Fibroblast of lung (primary cell): ENCODE results near the gene NTMT1. TPM values are rescaled to one million over a fixed set of nuclear protein-coding genes. Genes with fewer than 3 reads are reported as not detected.

ENCODE experiments used
- DNase-seq, 2 donors: peaks; one replicate each; pipeline versions ENCODE4 v3.0.0 to v3.0.0-alpha.2; 2010; ENCODE audit warnings: low read depth in 2 of 2
- H2AFZ ChIP-seq: 2 replicates; pipeline ENCODE4 v1.5.1; 2012; ENCODE audit warnings: low read length, control low read depth, inconsistent platforms
- H3K27ac ChIP-seq: 2 replicates; pipeline ENCODE4 v1.5.1; 2011; ENCODE audit warnings: low read length, control low read depth; ENCODE audit not compliant: insufficient read depth
- H3K27me3 ChIP-seq: 2 replicates; pipeline ENCODE4 v1.5.1; 2011; ENCODE audit warnings: mild to moderate bottlenecking, low read length; ENCODE audit not compliant: control insufficient read depth, insufficient read depth
- H3K36me3 ChIP-seq: 2 replicates; pipeline ENCODE4 v1.5.1; 2011; ENCODE audit warnings: low read length; ENCODE audit not compliant: control insufficient read depth, insufficient read depth
- H3K4me1 ChIP-seq: 2 replicates; pipeline ENCODE4 v1.5.1; 2011; ENCODE audit warnings: low read length; ENCODE audit not compliant: control insufficient read depth, insufficient read depth; ENCODE audit errors: extremely low read depth
- H3K4me2 ChIP-seq: 2 replicates; pipeline ENCODE4 v1.5.1; 2011; ENCODE audit warnings: low read length, control low read depth; ENCODE audit not compliant: insufficient read depth; ENCODE audit errors: extremely low read depth
- H3K4me3 ChIP-seq, 4 experiments: fragments of 200-600 bp in 1 of 4; sonication (generic) in 1 of 4; replicated peaks in 1 of 4; 2 replicates each; pipeline ENCODE4 v1.5.1; 2011 to 2016; ENCODE audit warnings: low read length in 4 of 4, low read depth in 3 of 4, mild to moderate bottlenecking in 3 of 4, control low read depth in 2 of 4, inconsistent platforms in 1 of 4, mixed read lengths in 1 of 4; ENCODE audit not compliant: insufficient read depth in 1 of 4; ENCODE audit errors: control extremely low read depth in 1 of 4
- H3K79me2 ChIP-seq: 2 replicates; pipeline ENCODE4 v1.5.1; 2012; ENCODE audit warnings: mild to moderate bottlenecking, low read length, inconsistent platforms; ENCODE audit not compliant: control insufficient read depth, insufficient read depth
- H3K9ac ChIP-seq: 2 replicates; pipeline ENCODE4 v1.5.1; 2011; ENCODE audit warnings: mild to moderate bottlenecking, low read length, control low read depth; ENCODE audit not compliant: insufficient read depth
- H3K9me3 ChIP-seq: 2 replicates; pipeline ENCODE4 v1.5.1; 2012; ENCODE audit warnings: low read depth, low read length; ENCODE audit not compliant: control insufficient read depth, insufficient read depth
- H4K20me1 ChIP-seq: 2 replicates; pipeline ENCODE4 v1.5.1; 2011; ENCODE audit warnings: low read length; ENCODE audit not compliant: control insufficient read depth, insufficient read depth; ENCODE audit errors: extremely low read depth
- CTCF ChIP-seq, 2 donors: IDR thresholded peaks in 1 of 2; conservative IDR thresholded peaks in 1 of 2; 1 replicate in 1 of 2; 2 replicates in 1 of 2; pipeline ENCODE4 v1.5.1; 2011 to 2012; ENCODE audit warnings: low read length in 2 of 2, control low read depth in 1 of 2, inconsistent platforms in 1 of 2, low read depth in 1 of 2, mild to moderate bottlenecking in 1 of 2
- EZH2 ChIP-seq: IDR thresholded peaks from 2 replicates; pipeline ENCODE4 v1.5.1; 2012; ENCODE audit warnings: low read length, control low read depth, mild to moderate bottlenecking; ENCODE audit errors: missing control alignments
- polyA plus RNA-seq, 2 donors: library from polyadenylated mRNA; depleted of rRNA in 1 of 2; stranded (reverse) in 1 of 2; unstranded in 1 of 2; fragments of >200 nt; gene quantifications; 2 replicates each; pipeline ENCODE4 v1.2.1, GENCODE V29; 2011 to 2012; ENCODE audit warnings: missing spikeins in 1 of 2
- total RNA-seq: library from RNA; depleted of rRNA; stranded (reverse); fragments of >200 nt; gene quantifications from 2 replicates; pipeline ENCODE4 v1.2.1, GENCODE V29; 2014

The NTMT1 gene
- total and polyA plus RNA-seq, 2 donors (not counting 1 experiment from before 2014, with no cell fraction given) = 34.2 to 51.9 TPM

GRCh38 chr9:129671519-129671918 is 45.6 kb downstream of the NTMT1 start:
- no peaks in the 10 kb centered on the region for H4K20me1 ChIP-seq
- no peaks in the 10 kb centered on the region for H3K36me3 ChIP-seq
- no peaks in the 10 kb centered on the region for H3K79me2 ChIP-seq
- no peak for DNase-seq
- H3K4me1 ChIP-seq = no peaks in the 10 kb centered on the region
- H3K9ac ChIP-seq = no peak overlapping the region
- H3K4me2 ChIP-seq = no peak overlapping the region
- H3K4me3 ChIP-seq = no peak overlapping the region
- H3K9me3 ChIP-seq = no peaks in the 10 kb centered on the region
- H3K27ac ChIP-seq = no peak overlapping the region
- H2AFZ ChIP-seq = no peak overlapping the region
- no peaks in the 10 kb centered on the region for H3K27me3 ChIP-seq
- TF ChIP-seq EZH2 = no peak
- no peak for TF ChIP-seq CTCF (conservative IDR thresholded peaks at IDR 0.05 in 1 of 2, IDR thresholded peaks at IDR 0.05 in 1 of 2; ENCODE audit: low read depth in 1 of 2, low read length in 2 of 2)

- Histone ChIP-seq H3K4me3 (no peak overlapping the region), H3K4me2 (no peak overlapping the region), H3K27ac (no peak overlapping the region), H3K4me1 (no peaks in the 10 kb centered on the region), H3K36me3 (no peaks in the 10 kb centered on the region), H3K9me3 (no peaks in the 10 kb centered on the region), H2AFZ (no peak overlapping the region), H3K27me3 (no peaks in the 10 kb centered on the region), H4K20me1 (no peaks in the 10 kb centered on the region), H3K9ac (no peak overlapping the region), H3K79me2 (no peaks in the 10 kb centered on the region)
- no peak for DNase-seq
- TF ChIP-seq EZH2 (no peak), CTCF (conservative IDR thresholded peaks at IDR 0.05 in 1 of 2, IDR thresholded peaks at IDR 0.05 in 1 of 2; ENCODE audit: low read depth in 1 of 2, low read length in 2 of 2) (no peak)
Measured at GRCh38 chr9:129672702-129673101, 46.7 kb downstream of the NTMT1 start.

- Histone ChIP-seq H3K79me2 (no peaks in the 10 kb centered on the region), H3K27me3 (no peaks in the 10 kb centered on the region), H3K36me3 (no peaks in the 10 kb centered on the region), H3K4me2 (no peak overlapping the region), H2AFZ (no peak overlapping the region), H3K27ac (no peak overlapping the region), H3K9me3 (no peaks in the 10 kb centered on the region), H4K20me1 (no peaks in the 10 kb centered on the region), H3K4me3 (no peak overlapping the region), H3K9ac (no peak overlapping the region), H3K4me1 (no peaks in the 10 kb centered on the region)
- TF ChIP-seq CTCF (conservative IDR thresholded peaks at IDR 0.05 in 1 of 2, IDR thresholded peaks at IDR 0.05 in 1 of 2; ENCODE audit: low read depth in 1 of 2, low read length in 2 of 2) = no peak
- no peak for TF ChIP-seq EZH2
- no peak for DNase-seq
Measured at GRCh38 chr9:129673602-129674001, 47.6 kb downstream of the NTMT1 start.
